Gastrocnemius medialis (tissue), 4 donors: ENCODE data around the gene TNRC18. TPM values are rescaled to one million over a fixed set of nuclear protein-coding genes. Genes with fewer than 3 reads are reported as not detected.

ENCODE experiments used
- ATAC-seq, 2 donors: fragments of 150-250 bp; one replicate each; pipeline ENCODE4 v1.9.1; 2016
- DNase-seq, 2 donors: peaks; one replicate each; pipeline ENCODE4 v3.0.0-alpha.2; 2019
- H3K27ac ChIP-seq, 4 donors: fragments of 200-600 bp; sonication (generic); 1 replicate in 1 of 4; 2 replicates in 3 of 4; pipeline ENCODE4 v1.5.1; 2016 to 2018; ENCODE audit warnings: mild to moderate bottlenecking in 2 of 4, moderate library complexity in 1 of 4
- H3K27me3 ChIP-seq, 3 donors: fragments of 200-600 bp; sonication (generic) in 2 of 3; 1 replicate in 1 of 3; 2 replicates in 2 of 3; pipeline versions ENCODE4 v1.5.1 to v1.6.0; 2016 to 2019; ENCODE audit warnings: mild to moderate bottlenecking in 1 of 3, moderate library complexity in 1 of 3
- H3K36me3 ChIP-seq, 2 donors: fragments of 200-600 bp; sonication (generic) in 1 of 2; one replicate each; pipeline ENCODE4 v1.5.1; 2017 to 2018
- H3K4me1 ChIP-seq, 2 donors: fragments of 200-600 bp; sonication (generic) in 1 of 2; one replicate each; pipeline ENCODE4 v1.5.1; 2016 to 2017; ENCODE audit warnings: mild to moderate bottlenecking in 2 of 2
- H3K4me3 ChIP-seq, 4 donors: fragments of 200-600 bp; sonication (generic) in 3 of 4; 1 replicate in 1 of 4; 2 replicates in 3 of 4; pipeline ENCODE4 v1.5.1; 2016 to 2019; ENCODE audit warnings: mild to moderate bottlenecking in 2 of 4
- H3K9me3 ChIP-seq, 3 donors: fragments of 200-600 bp; sonication (generic) in 2 of 3; 1 replicate in 1 of 3; 2 replicates in 2 of 3; pipeline ENCODE4 v1.5.1; 2016 to 2019
- POLR2A ChIP-seq, 2 donors: fragments of 450-650 bp; IDR thresholded peaks; one replicate each; pipeline ENCODE4 v1.6.1; 2017; ENCODE audit warnings: antibody characterized with exemption in 2 of 2, mild to moderate bottlenecking in 2 of 2, moderate library complexity in 2 of 2
- in situ Hi-C, 4 donors: fragments of 200-750 bp; cut with MboI; loops; one replicate each; pipeline versions ENCODE4 v1.15.0 to v1.8.0; 2017; ENCODE audit warnings: low sequenced_read_pairs in 4 of 4
- intact Hi-C: fragments of 100-400 bp; cut with DNase I; formaldehyde crosslinking; loops from one replicate; pipeline ENCODE4 v1.15.1; 2023; ENCODE audit warnings: low total_unique reads
- total RNA-seq, 4 donors: library from RNA; depleted of rRNA; stranded (reverse); fragments of >200 nt; gene quantifications; one replicate each; pipeline versions ENCODE4 v1.1.0 to v1.2.3, GENCODE V29; 2016
- TF ChIP-seq, protein P1 (sequence below), 5 experiments: fragments of 450-650 bp in 3 of 5; fragments of 200-600 bp in 2 of 5; sonication (generic) in 2 of 5; IDR thresholded peaks in 4 of 5; conservative IDR thresholded peaks in 1 of 5; 1 replicate in 4 of 5; 2 replicates in 1 of 5; pipeline ENCODE4 v1.5.1; 2016 to 2019; ENCODE audit warnings: antibody characterized with exemption in 5 of 5, mild to moderate bottlenecking in 3 of 5, moderate library complexity in 3 of 5

TNRC18 gene
- total RNA-seq, 4 donors from 2014 or later = 8.7 to 31.2 (median 20.5) TPM

- Histone ChIP-seq H3K27me3 (no peaks in the 10 kb centered on the region), H3K4me3 (no peak overlapping the region), H3K9me3 (no peaks in the 10 kb centered on the region), H3K27ac (no peak overlapping the region), H3K36me3 (no peaks in the 10 kb centered on the region), H3K4me1 (peaks cover 2 to 5% of the 10 kb centered on the region in 2 donors)
- no peak for DNase-seq
- intact Hi-C loops = no loop called here
- no peak for ATAC-seq
- TF ChIP-seq, protein P1, sequence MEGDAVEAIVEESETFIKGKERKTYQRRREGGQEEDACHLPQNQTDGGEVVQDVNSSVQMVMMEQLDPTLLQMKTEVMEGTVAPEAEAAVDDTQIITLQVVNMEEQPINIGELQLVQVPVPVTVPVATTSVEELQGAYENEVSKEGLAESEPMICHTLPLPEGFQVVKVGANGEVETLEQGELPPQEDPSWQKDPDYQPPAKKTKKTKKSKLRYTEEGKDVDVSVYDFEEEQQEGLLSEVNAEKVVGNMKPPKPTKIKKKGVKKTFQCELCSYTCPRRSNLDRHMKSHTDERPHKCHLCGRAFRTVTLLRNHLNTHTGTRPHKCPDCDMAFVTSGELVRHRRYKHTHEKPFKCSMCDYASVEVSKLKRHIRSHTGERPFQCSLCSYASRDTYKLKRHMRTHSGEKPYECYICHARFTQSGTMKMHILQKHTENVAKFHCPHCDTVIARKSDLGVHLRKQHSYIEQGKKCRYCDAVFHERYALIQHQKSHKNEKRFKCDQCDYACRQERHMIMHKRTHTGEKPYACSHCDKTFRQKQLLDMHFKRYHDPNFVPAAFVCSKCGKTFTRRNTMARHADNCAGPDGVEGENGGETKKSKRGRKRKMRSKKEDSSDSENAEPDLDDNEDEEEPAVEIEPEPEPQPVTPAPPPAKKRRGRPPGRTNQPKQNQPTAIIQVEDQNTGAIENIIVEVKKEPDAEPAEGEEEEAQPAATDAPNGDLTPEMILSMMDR (IDR thresholded peaks at IDR 0.05 in 4 of 5, conservative IDR thresholded peaks at IDR 0.05 in 1 of 5) = no peak
- no peak for TF ChIP-seq POLR2A (IDR thresholded peaks at IDR 0.05)
- in situ Hi-C loops = loop anchor here in 1 of 4 donors (10.0 kb wide), 1 partner anchor 77 kb away; no protein-coding TSS in a partner anchor
These were observed 18.3 kb upstream of the TNRC18 start for GRCh38 chr7:5441840-5442503.

GRCh38 chr7:5439572-5440496 lies 16.2 kb upstream of the TNRC18 start:
- intact Hi-C loops (no loop called here), in situ Hi-C loops (loop anchor here in 1 of 4 donors (10.0 kb wide), 1 partner anchor 75 kb away; no protein-coding TSS in a partner anchor)
- TF ChIP-seq, protein P1 (IDR thresholded peaks at IDR 0.05 in 4 of 5, conservative IDR thresholded peaks at IDR 0.05 in 1 of 5) = no peak
- peaks cover 2 to 5% of the 10 kb centered on the region in 2 donors for H3K4me1 ChIP-seq
- H3K36me3 ChIP-seq = no peaks in the 10 kb centered on the region
- no peak for DNase-seq
- no peak overlapping the region for H3K4me3 ChIP-seq
- ATAC-seq = no peak
- no peak overlapping the region for H3K27ac ChIP-seq
- H3K9me3 ChIP-seq = no peaks in the 10 kb centered on the region
- H3K27me3 ChIP-seq = no peaks in the 10 kb centered on the region

- in situ Hi-C loops (no loop called here), intact Hi-C loops (no loop called here)
- TF ChIP-seq, protein P1 (IDR thresholded peaks at IDR 0.05 in 4 of 5, conservative IDR thresholded peaks at IDR 0.05 in 1 of 5) = no peak
- H3K36me3 ChIP-seq = no peaks in the 10 kb centered on the region
- no peak for ATAC-seq
- DNase-seq = no peak
- H3K9me3 ChIP-seq = no peaks in the 10 kb centered on the region
- no peaks in the 10 kb centered on the region for H3K27me3 ChIP-seq
- no peak overlapping the region for H3K4me3 ChIP-seq
- H3K4me1 ChIP-seq = peaks cover 2 to 5% of the 10 kb centered on the region in 2 donors
- H3K27ac ChIP-seq = no peak overlapping the region
These were observed 15.6 kb upstream of the TNRC18 start for GRCh38 chr7:5439209-5439571.

GRCh38 chr7:5437987-5438386 lies 14.4 kb upstream of the TNRC18 start:
- Histone ChIP-seq H3K9me3 (no peaks in the 10 kb centered on the region), H3K27me3 (no peaks in the 10 kb centered on the region), H3K4me3 (no peak overlapping the region), H3K36me3 (no peaks in the 10 kb centered on the region), H3K27ac (no peak overlapping the region), H3K4me1 (peaks cover 0 to 2% of the 10 kb centered on the region in 2 donors)
- TF ChIP-seq, protein P1 (IDR thresholded peaks at IDR 0.05 in 4 of 5, conservative IDR thresholded peaks at IDR 0.05 in 1 of 5) = no peak
- no peak for TF ChIP-seq POLR2A (IDR thresholded peaks at IDR 0.05)
- DNase-seq = no peak
- in situ Hi-C loops = no loop called here
- intact Hi-C loops = no loop called here
- peak in 1 of 2 donors; percentile 51 for ATAC-seq
